Activated naive CD4-positive, alpha-beta T cell (primary cell): ENCODE measurements around the gene IFFO2.
"Not testable (repeated sequence)": the region's sequence is repeated elsewhere in the genome, so short reads cannot be mapped to it uniquely, and the experiment has no call there.

Source experiments
- DNase-seq, 4 experiments: peaks; one replicate each; lab custom pipeline; 2025; lab: John Stamatoyannopoulos, UW

Gene IFFO2

DNA sequence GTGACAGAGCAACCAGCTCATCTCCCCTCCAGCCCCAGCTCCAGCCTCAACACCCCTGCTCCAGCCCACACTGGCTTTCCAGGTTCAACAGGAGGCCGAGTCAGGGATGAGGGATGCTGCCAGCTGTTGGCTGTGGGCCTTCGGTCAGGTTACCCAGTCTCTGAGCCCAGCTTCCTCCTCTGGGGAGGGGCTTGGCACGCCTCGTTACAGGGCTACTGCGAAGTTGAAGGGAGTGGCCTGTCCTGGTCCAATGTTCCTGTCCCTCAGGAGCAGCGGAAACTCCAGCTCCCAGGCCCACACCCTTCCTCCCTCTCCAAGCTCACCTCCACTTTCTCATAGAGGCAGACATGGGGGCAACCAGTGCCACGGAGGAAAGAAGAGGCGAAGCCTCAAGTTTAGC is 81.9 kb downstream of the IFFO2 start:
- DNase-seq = no peak

DNA sequence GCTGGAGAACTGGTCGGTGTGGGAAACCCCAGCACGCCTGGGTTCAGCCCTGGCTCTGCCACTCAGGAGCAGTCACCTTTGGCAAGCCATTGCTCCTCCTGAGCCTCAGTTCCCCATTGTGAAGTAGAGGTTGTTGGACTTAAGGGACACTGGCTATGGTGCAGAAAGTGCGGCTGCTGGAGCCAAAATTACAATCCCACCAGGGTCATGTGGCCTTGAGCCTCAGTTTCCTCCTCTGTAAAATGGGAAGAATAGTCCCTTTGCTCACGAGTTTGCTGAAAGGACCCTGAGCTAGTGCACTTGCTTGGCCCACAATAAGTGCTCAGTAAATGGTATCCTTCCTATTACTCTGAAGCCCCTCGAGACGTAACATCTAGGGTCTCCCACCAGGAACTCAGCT is 82.4 kb downstream of the IFFO2 start:
- no peak for DNase-seq

DNA sequence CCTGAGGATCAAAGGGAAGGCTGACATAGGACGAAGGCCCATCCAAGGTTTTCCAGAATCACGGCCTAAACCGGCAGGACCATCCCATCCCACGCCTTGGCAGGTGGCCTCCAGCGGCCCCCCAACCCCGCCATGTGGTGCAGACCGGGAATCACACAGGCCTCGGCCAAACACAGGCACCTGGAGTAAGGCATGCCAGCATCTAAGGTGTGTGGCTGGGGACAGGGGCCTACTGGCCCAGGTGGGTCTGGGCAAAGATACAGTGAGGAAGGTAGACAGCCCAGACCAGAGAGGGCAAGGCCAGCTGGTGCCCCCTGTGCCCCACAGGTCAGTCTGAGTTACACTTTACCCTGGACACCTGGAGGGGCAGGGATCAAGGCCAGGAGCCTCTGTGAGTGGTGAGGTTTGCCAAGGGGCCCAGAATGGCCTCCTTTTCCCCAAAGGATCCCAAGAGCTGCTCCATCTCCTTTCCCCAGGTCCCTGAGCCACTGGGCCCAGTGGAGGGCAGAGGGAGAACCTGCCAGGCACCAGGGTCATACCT is 84.3 kb downstream of the IFFO2 start:
- no peak for DNase-seq

DNA sequence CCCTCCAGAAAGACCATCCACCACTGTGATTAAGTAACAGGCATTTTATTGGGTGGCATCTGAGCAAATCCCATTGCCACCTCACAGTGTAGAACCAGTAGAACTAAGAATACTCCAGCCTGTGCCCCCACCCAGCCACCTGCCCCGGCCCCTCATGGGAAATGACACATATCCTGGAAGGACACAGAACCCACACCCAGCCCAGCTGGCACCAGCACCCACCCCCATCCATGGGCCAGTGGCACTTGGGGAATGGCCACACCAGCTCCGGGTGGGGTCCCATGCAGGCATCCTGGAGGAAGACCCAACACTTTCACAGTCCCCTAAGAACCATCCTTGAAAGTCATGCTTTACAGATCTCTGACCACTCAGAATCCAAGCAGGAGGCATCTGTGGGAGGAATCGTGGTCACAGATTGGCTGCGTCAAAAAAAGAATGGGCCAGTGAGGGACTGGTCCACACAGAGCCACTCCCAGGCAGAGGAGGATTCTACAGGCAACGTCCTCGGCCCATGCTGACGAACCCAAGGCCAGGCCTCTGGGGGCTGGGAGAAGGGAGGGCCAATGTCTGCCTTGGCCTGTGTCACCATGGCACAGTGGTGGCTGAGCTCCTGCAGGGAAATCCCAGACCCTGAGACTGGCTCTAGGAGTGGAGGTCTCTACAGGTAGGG is 84.9 kb downstream of the IFFO2 start:
- no peak for DNase-seq

DNA sequence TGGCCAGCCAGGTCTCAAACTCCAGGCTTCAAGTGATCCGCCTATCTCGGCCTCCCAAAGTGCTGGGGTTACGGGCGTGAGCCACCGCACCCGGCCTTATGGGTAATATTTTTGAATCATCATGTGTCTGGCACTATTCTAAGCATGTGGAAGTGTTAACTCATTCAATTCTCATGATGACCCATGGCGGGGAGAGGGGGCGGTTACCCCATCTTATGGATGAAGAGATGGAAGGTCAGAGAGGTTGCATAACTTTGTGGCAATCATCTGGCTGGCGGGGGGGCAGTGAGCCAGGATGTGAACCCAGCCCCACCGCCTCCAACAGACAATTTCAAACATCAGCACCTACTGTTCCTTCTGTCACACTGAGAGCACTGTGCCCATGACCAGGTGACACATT is 85.5 kb downstream of the IFFO2 start:
- no peak for DNase-seq

DNA sequence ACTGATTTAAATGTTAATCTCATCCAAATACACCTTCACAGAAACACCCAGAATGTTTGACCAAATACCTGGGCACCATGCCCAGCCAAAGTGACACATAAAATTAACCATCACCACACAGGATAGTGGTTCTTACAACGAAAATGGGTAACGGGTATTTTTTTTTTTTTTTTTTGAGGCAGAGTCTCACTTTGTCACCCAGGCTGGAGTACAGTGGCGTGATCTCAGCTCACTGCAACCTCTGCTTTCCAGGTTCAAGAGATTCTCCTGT is 85.9 kb downstream of the IFFO2 start:
- not testable (repeated sequence) for DNase-seq

DNA sequence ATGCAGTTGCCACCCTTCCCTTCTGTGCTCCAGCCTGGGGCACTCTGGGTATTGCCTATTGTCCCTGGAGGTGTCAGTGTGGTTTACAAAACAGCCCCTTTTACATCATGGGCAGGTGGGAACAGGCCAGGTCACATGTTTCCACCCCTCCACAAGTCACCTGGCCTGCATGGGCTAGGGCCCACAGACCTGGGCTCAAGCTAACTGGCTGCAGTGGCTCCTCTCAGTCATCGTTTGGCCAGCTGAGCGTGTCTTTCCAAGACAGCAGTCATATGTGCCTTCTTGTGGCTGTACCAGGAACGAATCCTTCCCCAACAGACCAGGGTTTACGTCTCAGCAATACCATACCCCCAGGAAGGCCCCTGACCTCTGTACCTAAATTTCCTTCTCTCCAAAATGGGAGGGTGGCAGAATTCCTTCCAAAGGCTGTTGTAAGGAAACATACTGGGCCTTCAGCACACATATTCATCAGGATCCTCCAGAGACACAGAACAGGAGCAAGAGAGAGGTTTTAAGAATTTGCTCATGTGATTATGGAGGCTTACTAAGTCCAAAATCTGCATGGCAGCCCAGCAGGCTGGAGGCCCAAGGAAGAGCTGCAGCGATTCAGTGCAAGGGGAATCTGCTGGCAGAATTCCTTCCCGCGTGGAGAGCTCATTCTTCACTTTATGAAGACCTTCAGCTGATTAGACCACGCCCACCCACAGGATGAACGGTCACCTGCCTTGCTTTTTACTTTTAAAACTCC is 86.5 kb downstream of the IFFO2 start:
- no peak for DNase-seq

DNA sequence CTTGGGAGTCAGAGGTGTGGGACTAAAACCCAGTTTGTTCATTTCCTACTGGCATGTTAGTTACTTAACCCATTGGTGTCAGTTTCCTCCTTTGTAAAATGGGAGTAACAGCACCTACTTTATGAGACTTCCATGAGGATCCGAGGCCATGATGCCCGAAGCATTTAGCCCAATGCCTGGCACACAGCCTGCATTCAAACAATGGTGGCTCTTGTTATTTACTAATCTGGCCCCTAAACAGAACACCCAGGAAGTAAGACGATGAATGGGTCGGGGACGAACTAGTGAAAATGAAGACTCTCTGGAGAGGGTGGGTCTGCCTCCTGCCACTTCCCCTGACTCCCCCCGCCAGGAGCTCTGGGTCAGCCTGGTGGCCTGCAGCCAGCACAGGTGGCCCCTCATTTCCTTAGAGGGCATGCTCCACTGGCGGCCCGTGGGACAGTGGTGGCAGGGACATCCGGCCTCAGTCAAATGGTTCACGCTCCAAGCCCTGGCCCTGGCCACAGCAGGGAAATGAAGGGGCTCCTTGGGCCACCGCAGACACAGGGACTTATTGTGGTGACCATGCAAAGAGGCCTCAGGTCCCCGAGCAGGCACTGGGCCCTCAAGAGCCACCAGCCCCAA is 87.6 kb downstream of the IFFO2 start:
- no peak for DNase-seq

DNA sequence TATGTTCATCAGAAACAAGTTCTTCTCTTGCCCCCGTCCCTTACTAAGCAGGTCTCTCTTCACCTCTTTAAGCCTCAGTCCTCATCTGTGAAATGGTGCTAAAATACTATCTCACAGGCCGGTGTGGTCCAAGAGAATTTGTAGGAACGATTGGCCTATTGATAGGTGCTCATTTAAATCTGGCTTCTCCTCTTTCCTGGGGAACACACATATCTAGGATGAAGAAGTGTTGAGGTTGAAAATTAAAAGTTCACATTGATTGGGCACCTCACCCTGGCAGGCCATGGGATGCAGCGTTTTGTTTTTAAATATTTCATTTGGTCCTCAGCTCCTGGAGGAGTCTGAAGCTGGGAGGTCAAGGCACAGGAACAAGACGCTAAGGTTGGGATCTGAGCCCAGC is 88.1 kb downstream of the IFFO2 start:
- DNase-seq = no peak

DNA sequence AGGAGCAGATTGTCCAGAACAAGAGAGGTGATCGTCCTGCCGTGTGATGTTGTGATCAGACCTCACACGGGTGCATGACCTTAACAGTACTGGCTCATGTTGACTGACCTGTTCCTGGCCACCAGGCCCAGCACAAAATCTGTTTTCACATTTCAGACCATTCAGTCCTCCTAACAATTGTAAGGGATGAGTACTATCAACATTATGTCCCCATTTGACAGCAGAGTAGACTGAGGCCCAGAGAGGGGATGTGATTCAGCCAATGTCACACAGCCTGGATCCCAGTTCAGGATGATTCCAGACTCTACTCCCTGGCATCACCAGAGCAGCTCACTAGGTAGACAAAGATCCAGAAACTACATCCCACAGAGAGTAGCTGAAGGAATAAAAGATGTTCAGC is 89.6 kb downstream of the IFFO2 start:
- DNase-seq = no peak

DNA sequence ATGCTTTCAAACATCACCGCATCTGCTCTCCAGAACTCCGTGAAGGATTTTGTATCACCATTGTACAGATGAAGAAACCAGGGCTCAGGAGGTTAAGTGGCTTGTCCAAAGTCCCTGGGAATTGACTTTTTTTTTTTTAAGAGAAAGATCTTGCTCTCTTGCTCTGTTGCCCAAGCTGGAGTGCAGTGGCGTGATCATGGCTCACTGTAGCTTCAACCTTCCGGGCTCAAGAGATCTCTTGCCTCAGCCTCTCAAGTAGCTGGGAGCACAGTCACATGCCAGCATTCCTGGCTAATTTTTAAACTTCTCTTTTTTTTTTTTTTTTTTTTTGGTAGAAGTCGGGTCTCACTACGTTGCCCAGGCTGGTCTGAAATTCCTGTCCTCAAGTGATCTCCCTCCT is 90.2 kb downstream of the IFFO2 start:
- no peak for DNase-seq

DNA sequence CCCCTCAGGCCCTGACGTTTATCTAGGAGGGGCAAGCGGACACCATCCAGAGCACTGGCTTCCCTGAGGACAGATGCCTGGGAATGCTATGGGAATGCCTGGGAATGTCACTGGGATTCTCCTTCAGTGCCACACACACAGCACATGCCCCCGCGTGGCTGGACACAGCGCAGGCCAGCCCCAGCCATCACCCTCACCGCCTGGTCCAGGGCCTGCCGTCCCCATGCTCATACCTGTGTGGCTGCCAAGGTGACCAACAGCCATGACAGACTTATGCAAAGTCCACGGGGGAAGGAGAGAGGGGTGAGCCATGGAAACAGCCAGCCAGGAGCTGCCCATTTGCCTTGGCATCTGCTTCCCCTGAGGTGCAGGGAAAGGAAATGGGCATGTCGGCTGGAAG is 91.3 kb downstream of the IFFO2 start:
- DNase-seq = no peak

DNA sequence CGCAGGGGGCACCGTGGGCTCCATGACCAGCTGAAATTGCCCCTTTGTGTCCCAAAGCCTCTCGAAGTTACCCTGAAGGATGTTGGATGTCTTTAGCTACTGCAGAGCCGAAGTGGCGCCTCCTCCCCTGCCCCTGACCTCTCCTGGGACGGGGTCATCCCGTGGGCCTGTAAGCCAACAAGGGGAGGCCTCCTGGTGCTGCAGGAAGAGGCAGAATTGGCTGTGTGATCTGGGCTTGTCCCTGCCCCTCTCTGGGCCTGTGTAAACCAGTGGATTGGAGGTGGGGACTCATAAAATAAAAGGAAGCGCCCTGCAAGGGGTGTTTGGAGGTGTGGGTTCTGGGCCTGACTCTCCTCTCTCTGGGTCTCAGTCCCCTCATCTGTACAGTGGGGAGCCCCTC is 94.9 kb downstream of the IFFO2 start:
- no peak for DNase-seq

DNA sequence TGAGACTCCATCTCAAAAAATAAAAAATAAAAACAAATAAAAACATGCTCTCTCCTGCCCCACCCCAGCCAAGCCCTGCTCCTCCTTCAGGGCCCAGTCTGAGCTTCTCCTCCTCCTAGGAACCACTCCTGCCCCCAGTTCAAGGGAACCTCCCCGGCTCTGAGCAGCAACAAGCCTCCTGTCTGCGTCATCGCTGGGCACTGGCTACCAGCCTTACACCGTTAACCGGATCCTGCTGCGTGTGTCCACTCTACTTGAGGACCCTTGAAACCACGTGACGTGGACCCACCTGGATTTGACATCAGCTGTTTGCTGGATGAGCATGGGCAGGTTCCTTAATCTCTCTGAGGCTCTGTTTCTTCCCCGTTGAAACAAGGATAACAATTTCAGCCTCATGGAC is 95.4 kb downstream of the IFFO2 start:
- DNase-seq = no peak

DNA sequence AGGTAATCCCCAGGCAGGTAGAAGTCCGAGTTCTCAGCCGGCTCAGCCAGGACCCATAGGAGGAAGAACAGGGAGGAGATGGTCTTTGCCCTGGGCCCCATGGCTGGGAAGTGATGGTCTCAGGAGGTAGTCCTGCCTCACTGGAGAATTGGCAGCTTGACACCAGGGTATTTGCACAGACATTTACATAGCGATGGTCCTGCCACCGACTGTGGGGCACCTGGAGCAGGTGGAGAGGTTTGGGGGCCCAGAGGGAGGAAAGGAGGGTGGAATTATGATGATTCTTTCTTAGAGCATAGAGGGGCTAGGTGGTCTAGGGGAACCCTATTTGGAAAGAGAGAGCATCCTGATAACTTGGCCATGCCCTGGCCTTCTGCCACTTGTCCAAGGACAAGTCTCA is 96.9 kb downstream of the IFFO2 start, which contains the start of gene TAS1R2:
TAS1R2 (minus strand) TSS at position 101 of the 400 bp plus-strand sequence; CDS start at position 101, 0 bp downstream.
- DNase-seq = no peak

DNA sequence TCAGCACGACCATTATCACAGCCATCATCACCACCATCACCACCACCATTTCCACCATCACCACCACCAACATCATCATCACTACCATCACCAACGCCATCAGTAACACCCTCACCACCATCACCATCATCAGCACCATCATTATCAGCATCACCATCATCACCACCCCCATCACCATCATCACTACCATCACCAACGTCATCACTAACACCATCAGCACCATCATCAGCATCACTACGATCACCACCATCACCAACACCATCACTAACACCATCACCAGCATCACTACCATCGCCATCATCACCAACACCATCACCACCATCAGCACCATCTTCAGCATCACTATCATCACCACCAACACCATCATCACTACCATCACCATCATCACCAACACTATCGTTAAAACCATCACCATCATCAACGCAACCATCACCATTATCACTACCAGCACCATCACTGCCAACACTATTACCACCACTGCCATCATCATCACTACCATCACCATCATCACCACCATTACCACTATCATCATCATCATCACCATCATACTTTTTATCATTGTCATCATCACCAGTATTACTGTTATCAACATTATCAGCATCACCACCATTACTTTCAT is 98.3 kb downstream of the IFFO2 start:
- no peak for DNase-seq

DNA sequence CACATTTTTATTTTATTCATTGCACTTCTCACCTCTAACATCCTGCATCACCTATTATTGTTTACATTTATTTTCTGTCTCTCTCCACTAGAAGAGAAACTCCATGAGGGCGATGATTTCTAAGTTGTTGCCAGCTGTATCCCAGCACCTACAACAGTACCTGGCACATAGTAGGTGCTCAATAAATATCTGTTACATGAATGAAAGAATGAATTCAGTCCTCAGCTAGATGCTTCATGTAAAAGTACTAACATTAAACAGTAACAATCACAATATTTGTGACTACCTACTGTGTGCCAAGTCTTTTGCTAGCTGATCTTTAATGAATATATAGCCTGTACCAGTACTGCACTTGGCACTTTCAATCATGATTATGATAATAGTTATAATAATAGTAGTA is 100.0 kb downstream of the IFFO2 start:
- no peak for DNase-seq

DNA sequence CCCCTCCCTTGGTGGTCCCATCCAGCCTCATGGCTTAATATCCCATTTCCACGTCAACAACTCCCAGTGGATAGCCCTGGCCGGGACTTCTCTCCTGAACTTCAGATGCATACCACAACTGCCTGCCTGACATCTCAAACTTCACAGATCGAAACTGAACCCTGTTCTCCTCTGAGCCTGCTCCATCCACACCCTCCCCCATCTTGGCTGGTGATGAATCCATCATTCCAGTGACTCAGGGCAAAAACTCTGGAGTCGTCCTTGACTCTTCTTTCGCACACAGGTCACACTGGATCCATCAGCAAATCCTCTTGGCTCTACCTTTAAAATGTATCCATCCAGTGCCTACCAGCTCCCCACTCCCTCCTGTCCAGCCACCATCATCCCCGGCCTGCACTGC is 100.9 kb downstream of the IFFO2 start:
- no peak for DNase-seq

DNA sequence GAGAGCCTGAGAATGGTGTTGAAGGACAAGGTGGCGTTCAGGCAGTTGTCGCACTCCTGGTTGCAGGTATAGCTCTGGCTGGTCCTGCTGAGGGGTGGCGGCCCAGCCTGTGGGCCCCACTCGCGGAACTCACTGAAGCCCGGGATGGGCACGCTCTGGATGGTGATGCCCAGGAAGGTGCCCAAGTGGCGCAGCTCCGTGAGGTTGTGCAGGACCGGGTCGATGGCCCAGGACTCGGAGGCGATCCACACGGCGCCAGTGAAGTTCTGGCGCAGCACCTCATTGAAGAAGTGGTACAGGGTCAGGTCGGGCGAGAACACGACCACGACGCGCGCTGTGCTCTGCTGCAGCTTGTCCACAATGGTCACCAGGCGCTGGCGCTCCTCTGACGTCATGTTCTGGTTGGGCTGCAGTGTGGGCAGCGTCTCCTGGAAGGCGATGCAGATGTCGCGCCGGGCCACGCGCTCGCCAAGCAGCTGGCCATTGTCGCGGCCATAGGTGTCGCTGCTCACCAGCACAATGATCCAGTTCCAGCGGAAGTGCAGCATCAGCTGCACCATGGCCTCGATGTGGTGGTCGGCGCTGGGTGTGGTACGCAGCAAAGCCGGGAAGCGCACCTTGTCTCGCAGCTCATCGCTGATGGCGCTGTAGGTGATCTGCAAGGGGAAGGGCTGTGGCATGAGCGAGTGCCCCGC is 102.0 kb downstream of the IFFO2 start:
- no peak for DNase-seq
